Heart right ventricle (tissue), 16 donors: Measurements from ENCODE around the gene SLC34A1. TPM values are rescaled to one million over a fixed set of nuclear protein-coding genes. Genes with fewer than 3 reads are reported as not detected.

Experiments used
- ATAC-seq, 8 donors: fragments of 200-7000 bp; cut with Tn5 transposase; one replicate each; pipeline ENCODE4 v1.9.1; 2020; ENCODE audit warnings: mild to moderate bottlenecking in 8 of 8, moderate library complexity in 8 of 8, moderate number of reproducible peaks in 1 of 8
- DNase-seq, 2 donors: peaks; one replicate each; pipeline ENCODE4 v3.0.0-alpha.2; 2020
- H3K27ac ChIP-seq, 10 donors: fragments of 200-600 bp; sonication (generic) in 2 of 10; one replicate each; pipeline versions ENCODE4 v1.5.0 to v1.8.0; 2020 to 2022; ENCODE audit warnings: mild to moderate bottlenecking in 3 of 10
- H3K27me3 ChIP-seq, 7 donors: fragments of 200-600 bp; one replicate each; pipeline ENCODE4 v1.8.0; 2021 to 2022; ENCODE audit warnings: mild to moderate bottlenecking in 2 of 7
- H3K36me3 ChIP-seq, 9 donors: fragments of 200-600 bp; sonication (generic) in 1 of 9; one replicate each; pipeline versions ENCODE4 v1.5.0 to v1.8.0; 2020 to 2022; ENCODE audit warnings: mild to moderate bottlenecking in 2 of 9
- H3K4me1 ChIP-seq, 9 donors: fragments of 200-600 bp; sonication (generic) in 1 of 9; one replicate each; pipeline versions ENCODE4 v1.5.0 to v1.8.0; 2020 to 2022; ENCODE audit warnings: mild to moderate bottlenecking in 4 of 9
- H3K4me3 ChIP-seq, 10 donors: fragments of 200-600 bp; sonication (generic) in 2 of 10; one replicate each; pipeline versions ENCODE4 v1.5.0 to v1.8.0; 2020 to 2022; ENCODE audit warnings: mild to moderate bottlenecking in 7 of 10, moderate library complexity in 2 of 10
- H3K9me3 ChIP-seq, 11 donors: fragments of 200-600 bp in 10 of 11; sonication (generic) in 2 of 11; one replicate each; pipeline versions ENCODE4 v1.5.0 to v1.8.0; 2013 to 2022; ENCODE audit warnings: mild to moderate bottlenecking in 2 of 11, control low read depth in 1 of 11, moderate library complexity in 1 of 11
- CTCF ChIP-seq, 9 donors: fragments of 200-600 bp; sonication (generic) in 2 of 9; IDR thresholded peaks; one replicate each; pipeline versions ENCODE4 v1.5.0 to v1.8.0; 2021 to 2022; ENCODE audit warnings: antibody characterized with exemption in 9 of 9, mild to moderate bottlenecking in 5 of 9, moderate library complexity in 1 of 9
- WGBS, 2 donors: extraction: QIAGEN DNeasy Blood & Tissue Kit; methylation state at CpG; one replicate each; pipeline ENCODE4 v1.1.7; 2013; ENCODE audit warnings: inconsistent platforms in 1 of 2; 5-methylcytosine and 5-hydroxymethylcytosine counted together
- intact Hi-C, 10 donors: fragments of 100-400 bp; cut with DNase I; formaldehyde crosslinking; loops; one replicate each; pipeline versions ENCODE4 v1.11.1 to v1.14.2; 2022
- polyA plus RNA-seq, 2 donors: library from polyadenylated mRNA; stranded (reverse); fragments of 200-250 nt; gene quantifications; one replicate each; pipeline ENCODE4 v1.2.3, GENCODE V29; 2013
- total RNA-seq, 10 donors: library from RNA; stranded (reverse); fragmentation: NEBNext Ultra II Directional in 3 of 10; extraction: Animal tissue kit (Norgen Biotek cat#: 25700) in 3 of 10; gene quantifications; one replicate each; pipeline versions ENCODE4 v1.2.1 to v1.2.4, GENCODE V29; 2021 to 2023
- donor health status: Arrhythmogenic right ventricular cardiomyopathy.
- donor health status: ischemic (EF 13 %, LVEDD 7.1; RV severe dilation, severe dysfunction).
- donor health status: healthy with polysubstance abuse.
- donor health status: DM: no; HTN: yes; CAD: no.
- donor health status: DM: no; HTN: no; CAD: no.
- donor health status: ischemic (EF 25% LVEDD 6.9; RV normal size, moderate dysfunction).
- donor health status: ischemic (EF 25% LVEDD 5.7; RV mildly dilated, moderate dysfunction).
- donor health status: healthy.
- donor health status: DM: yes; HTN: yes; CAD: no.
- donor health status: Ischemic cardiomyopathy.
- donor health status: ischemic (EF 35%, LVEDD 5.7; RV mildly dilated, moderate dysfunction).
- donor health status: nonischemic (EF 11% LVEDD 7.7; RV severe dilation, severe dysfunction).
- donor health status: DM: yes; HTN: yes; CAD: no.
- donor health status: PGD.
- donor health status: ischemic (EF 29% LVEDD 5.4; RV normal size, mild dysfunction).
- donor health status: nonischemic (EF 23%, LVEDD 6.1; RV moderate dilation, normal function).

Gene SLC34A1
- total and polyA plus RNA-seq, 12 donors = 0.12 TPM; not detected in 11

GRCh38 chr5:177343777-177344176 lies 40.5 kb upstream of the SLC34A1 start:
- WGBS, 2 donors = 98% methylated on average over 6 of the region's 6 CpGs

DNA sequence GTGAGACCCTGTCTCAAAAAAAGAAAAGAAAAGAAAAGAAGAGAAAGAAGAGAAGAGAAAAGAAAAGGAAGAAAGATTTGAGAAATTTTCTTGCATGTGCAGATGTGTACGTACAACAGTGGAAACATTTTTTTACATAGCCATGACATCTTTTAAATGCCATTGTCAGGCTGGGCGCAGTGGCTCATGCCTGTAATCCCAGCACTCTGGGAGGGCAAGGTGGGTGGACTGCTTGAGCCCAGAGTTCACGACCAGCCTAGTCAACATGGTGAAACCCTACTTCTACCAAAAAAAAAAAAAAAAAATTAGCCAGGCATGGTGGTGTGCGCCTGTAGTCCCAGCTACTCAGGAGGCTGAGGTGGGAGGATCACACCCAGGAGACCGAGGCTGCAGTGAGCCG lies 39.3 kb upstream of the SLC34A1 start:
- intact Hi-C loops = no loop called here

More at GRCh38 chr5:177343777-177344176, 40.5 kb upstream of the SLC34A1 start:
- intact Hi-C loops = no loop called here
- no peak for DNase-seq
- no peak for ATAC-seq
- Histone ChIP-seq H3K4me1 (peaks cover 0 to 37% (median 16%) of the 10 kb centered on the region in 9 donors), H3K4me3 (no peak overlapping the region), H3K9me3 (no peaks in the 10 kb centered on the region), H3K27me3 (no peaks in the 10 kb centered on the region), H3K27ac (no peak overlapping the region), H3K36me3 (peaks cover 0 to 95% (median 0%) of the 10 kb centered on the region in 9 donors)
- no peak for TF ChIP-seq CTCF (IDR thresholded peaks at IDR 0.05)

GRCh38 chr5:177346820-177347219 lies 37.4 kb upstream of the SLC34A1 start:
- intact Hi-C loops = no loop called here
- DNase-seq = no peak
- no peak for ATAC-seq
- TF ChIP-seq CTCF (IDR thresholded peaks at IDR 0.05) = no peak
- H3K36me3 ChIP-seq = peaks cover 0 to 82% (median 5%) of the 10 kb centered on the region in 9 donors
- no peaks in the 10 kb centered on the region for H3K9me3 ChIP-seq
- WGBS, 2 donors = 76 to 78% methylated on average over 4 of the region's 4 CpGs
- H3K27ac ChIP-seq = no peak overlapping the region
- no peak overlapping the region for H3K4me3 ChIP-seq
- H3K4me1 ChIP-seq = peaks cover 7 to 53% (median 32%) of the 10 kb centered on the region in 9 donors
- H3K27me3 ChIP-seq = no peaks in the 10 kb centered on the region

More for the DNA sequence above, 39.3 kb upstream of the SLC34A1 start:
- no peaks in the 10 kb centered on the region for H3K27me3 ChIP-seq
- no peak for DNase-seq
- no peak for TF ChIP-seq CTCF (IDR thresholded peaks at IDR 0.05)
- ATAC-seq = no peak
- no peak overlapping the region for H3K4me3 ChIP-seq
- H3K9me3 ChIP-seq = no peaks in the 10 kb centered on the region
- H3K36me3 ChIP-seq = peaks cover 0 to 95% (median 3%) of the 10 kb centered on the region in 9 donors
- 96% methylated on average over 6 of the region's 6 CpGs for WGBS, 2 donors
- peaks cover under 1 to 40% (median 21%) of the 10 kb centered on the region in 9 donors for H3K4me1 ChIP-seq
- no peak overlapping the region for H3K27ac ChIP-seq

GRCh38 chr5:177347699-177348098 lies 36.5 kb upstream of the SLC34A1 start:
- intact Hi-C loops = no loop called here
- Histone ChIP-seq H3K4me3 (no peak overlapping the region), H3K9me3 (no peaks in the 10 kb centered on the region), H3K27ac (no peak overlapping the region), H3K36me3 (peaks cover 0 to 73% (median 5%) of the 10 kb centered on the region in 9 donors), H3K4me1 (peaks cover 7 to 57% (median 32%) of the 10 kb centered on the region in 9 donors), H3K27me3 (no peaks in the 10 kb centered on the region)
- ATAC-seq = no peak
- DNase-seq = no peak
- TF ChIP-seq CTCF (IDR thresholded peaks at IDR 0.05) = no peak
- 87 to 90% methylated on average over 4 of the region's 4 CpGs for WGBS, 2 donors
